Activated T-helper 2 cell treated with anti-CD3 and anti-CD28 coated beads, Interferon-gamma antibody, Interleukin-2, Interleukin-4, amounts not matched to agents 10 μg/mL and 5 μg/mL and 100 μg/mL, durations not matched to agents 14 hours and 24 hours and 36 hours (primary cell): ENCODE data around the gene PLEKHN1. TPM values are rescaled to one million over a fixed set of nuclear protein-coding genes. Genes with fewer than 3 reads are reported as not detected.

Source experiments
- DNase-seq: peaks from one replicate; pipeline ENCODE4 v3.0.0; 2021; ENCODE audit warnings: low spot score
- H3K27ac Mint-ChIP-seq: one replicate; pipeline ENCODE4 v1.8.0; 2021; ENCODE audit warnings: mixed read lengths
- H3K27me3 Mint-ChIP-seq: one replicate; pipeline ENCODE4 v1.8.0; 2021; ENCODE audit warnings: low read depth, mixed read lengths
- H3K36me3 Mint-ChIP-seq: one replicate; pipeline ENCODE4 v1.8.0; 2021; ENCODE audit warnings: low read depth, mixed read lengths
- H3K4me1 Mint-ChIP-seq: one replicate; pipeline ENCODE4 v1.8.0; 2021; ENCODE audit warnings: low read depth, mixed read lengths
- H3K4me3 Mint-ChIP-seq: one replicate; pipeline ENCODE4 v1.8.0; 2021; ENCODE audit warnings: low read depth, mild to moderate bottlenecking, moderate library complexity, mixed read lengths
- H3K9me3 Mint-ChIP-seq: one replicate; pipeline ENCODE4 v1.8.0; 2021; ENCODE audit warnings: mixed read lengths
- intact Hi-C: fragments of 100-400 bp; cut with micrococcal nuclease; formaldehyde crosslinking; loops from one replicate; pipeline ENCODE4 v1.15.1; 2023
- total RNA-seq: library from RNA; stranded (reverse); gene quantifications from 2 replicates; pipeline ENCODE4 v1.2.3, GENCODE V29; 2022

The PLEKHN1 gene
- total RNA-seq, 1 donor from 2014 or later: 3.7 TPM

DNA sequence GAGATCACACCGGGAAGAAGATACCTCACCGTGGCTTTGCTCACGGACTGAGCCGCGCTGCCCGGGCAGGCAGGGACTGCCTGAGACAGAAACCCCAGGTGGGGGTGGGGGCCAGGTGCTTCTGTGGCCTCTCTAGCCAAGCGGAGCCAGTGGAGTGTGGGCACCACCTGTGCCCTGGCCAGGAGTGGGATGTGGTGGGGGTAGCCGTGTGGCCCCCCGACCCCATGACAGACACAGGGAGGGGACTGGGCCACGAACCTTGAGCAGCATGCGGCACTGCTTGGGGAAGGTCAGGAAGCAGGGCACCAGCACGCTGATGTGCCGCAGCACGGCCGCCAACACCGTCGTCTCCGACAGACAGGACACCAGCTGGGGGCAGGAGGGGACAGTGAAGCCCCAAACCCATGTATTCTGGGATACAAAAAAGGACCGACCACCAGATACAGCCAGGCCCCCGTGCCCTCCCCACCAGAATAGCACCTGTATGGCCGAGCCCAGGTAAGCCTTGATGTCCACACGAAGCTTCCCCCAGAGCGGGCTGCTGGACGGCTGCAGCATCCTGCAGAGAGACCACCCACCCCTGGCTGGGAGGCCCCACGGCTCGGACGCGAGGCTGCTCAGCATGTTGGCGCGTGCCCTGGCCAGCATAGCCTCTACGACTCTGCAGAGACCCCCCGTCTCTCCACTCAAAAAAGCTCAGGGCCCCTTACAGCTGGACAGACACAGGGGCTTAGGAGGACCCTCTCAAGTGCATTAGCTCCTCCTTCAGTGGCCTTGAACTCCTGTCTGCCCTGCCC is 12.6 kb upstream of the PLEKHN1 start:
- H3K4me1 Mint-ChIP-seq: peaks cover 9% of the 10 kb centered on the region
- H3K9me3 Mint-ChIP-seq: no peaks in the 10 kb centered on the region
- intact Hi-C loops: no loop called here
- peaks cover 71% of the 10 kb centered on the region for H3K36me3 Mint-ChIP-seq
- no peak overlapping the region for H3K4me3 Mint-ChIP-seq
- H3K27ac Mint-ChIP-seq: no peak overlapping the region
- no peak for DNase-seq
- H3K27me3 Mint-ChIP-seq: no peaks in the 10 kb centered on the region

DNA sequence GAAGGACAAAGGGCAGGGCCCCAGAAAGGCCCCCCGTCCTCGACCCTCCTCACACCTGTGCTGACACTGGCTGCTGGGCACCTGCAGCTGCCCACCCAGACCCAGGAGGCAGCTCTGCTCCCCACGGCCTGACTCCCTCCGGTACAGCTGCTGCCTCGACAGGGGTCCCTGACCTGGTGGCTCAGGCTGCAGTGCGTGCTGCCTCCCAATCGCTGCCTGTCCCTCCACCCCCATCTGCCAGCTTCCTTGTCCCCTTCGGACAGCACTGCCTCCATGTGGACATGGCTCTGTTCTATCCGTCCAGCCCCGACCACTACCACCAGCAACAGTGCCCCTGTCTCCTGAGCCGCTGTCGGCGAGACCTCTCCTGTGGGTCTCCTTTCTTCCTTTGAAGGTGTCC is 11.4 kb upstream of the PLEKHN1 start:
- H3K4me3 Mint-ChIP-seq: no peak overlapping the region
- H3K36me3 Mint-ChIP-seq: peaks cover 59% of the 10 kb centered on the region
- no peak for DNase-seq
- no peaks in the 10 kb centered on the region for H3K9me3 Mint-ChIP-seq
- no peaks in the 10 kb centered on the region for H3K27me3 Mint-ChIP-seq
- intact Hi-C loops: no loop called here
- no peak overlapping the region for H3K27ac Mint-ChIP-seq
- H3K4me1 Mint-ChIP-seq: peaks cover 9% of the 10 kb centered on the region

DNA sequence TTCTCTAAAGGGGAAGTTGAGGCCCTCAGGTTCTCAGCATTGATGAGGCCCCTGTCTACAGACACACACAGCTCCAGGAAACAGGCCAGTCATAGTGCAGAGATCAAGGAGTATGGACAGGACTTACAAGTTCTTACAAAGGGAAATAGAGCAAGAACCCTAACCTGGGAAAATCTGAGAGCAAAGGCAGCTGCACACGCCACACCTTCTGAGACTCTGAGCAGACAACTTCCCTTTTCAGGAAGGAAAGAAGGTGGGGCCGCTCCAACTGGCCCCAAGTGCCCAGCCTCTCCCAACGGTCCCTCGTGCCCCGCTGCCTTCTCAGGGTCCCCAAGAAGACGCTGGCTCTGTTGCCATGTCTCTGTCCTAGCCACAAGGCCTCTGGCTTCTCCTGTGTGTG is 10.8 kb upstream of the PLEKHN1 start:
- Mint-ChIP-seq H3K9me3 (no peaks in the 10 kb centered on the region), H3K4me1 (peaks cover 9% of the 10 kb centered on the region), H3K4me3 (no peak overlapping the region), H3K27ac (no peak overlapping the region), H3K27me3 (no peaks in the 10 kb centered on the region), H3K36me3 (peaks cover 54% of the 10 kb centered on the region)
- intact Hi-C loops: no loop called here
- no peak for DNase-seq

DNA sequence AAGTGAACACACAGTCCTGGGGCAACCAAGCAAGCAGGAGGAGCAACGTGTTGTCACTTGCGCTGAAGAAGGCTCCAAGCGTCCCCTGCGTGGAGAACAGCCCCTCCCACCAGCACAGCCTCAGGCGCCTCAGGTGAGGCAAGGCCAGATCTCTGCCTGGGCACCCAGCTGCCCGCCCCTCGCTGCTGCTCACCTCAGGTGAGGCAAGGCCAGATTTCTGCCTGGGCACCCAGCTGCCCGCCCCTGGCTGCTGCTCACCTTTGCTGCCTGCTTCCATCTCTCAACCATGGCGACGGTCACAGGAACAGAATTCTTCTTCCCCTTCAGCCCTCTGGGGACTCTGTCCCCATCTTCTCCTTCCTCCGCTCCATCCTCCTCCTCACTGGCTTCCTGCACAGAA is 9.6 kb upstream of the PLEKHN1 start:
- no peaks in the 10 kb centered on the region for H3K9me3 Mint-ChIP-seq
- H3K27me3 Mint-ChIP-seq: no peaks in the 10 kb centered on the region
- intact Hi-C loops: no loop called here
- H3K36me3 Mint-ChIP-seq: peaks cover 45% of the 10 kb centered on the region
- peaks cover 9% of the 10 kb centered on the region for H3K4me1 Mint-ChIP-seq
- no peak overlapping the region for H3K4me3 Mint-ChIP-seq
- DNase-seq: no peak
- H3K27ac Mint-ChIP-seq: no peak overlapping the region

DNA sequence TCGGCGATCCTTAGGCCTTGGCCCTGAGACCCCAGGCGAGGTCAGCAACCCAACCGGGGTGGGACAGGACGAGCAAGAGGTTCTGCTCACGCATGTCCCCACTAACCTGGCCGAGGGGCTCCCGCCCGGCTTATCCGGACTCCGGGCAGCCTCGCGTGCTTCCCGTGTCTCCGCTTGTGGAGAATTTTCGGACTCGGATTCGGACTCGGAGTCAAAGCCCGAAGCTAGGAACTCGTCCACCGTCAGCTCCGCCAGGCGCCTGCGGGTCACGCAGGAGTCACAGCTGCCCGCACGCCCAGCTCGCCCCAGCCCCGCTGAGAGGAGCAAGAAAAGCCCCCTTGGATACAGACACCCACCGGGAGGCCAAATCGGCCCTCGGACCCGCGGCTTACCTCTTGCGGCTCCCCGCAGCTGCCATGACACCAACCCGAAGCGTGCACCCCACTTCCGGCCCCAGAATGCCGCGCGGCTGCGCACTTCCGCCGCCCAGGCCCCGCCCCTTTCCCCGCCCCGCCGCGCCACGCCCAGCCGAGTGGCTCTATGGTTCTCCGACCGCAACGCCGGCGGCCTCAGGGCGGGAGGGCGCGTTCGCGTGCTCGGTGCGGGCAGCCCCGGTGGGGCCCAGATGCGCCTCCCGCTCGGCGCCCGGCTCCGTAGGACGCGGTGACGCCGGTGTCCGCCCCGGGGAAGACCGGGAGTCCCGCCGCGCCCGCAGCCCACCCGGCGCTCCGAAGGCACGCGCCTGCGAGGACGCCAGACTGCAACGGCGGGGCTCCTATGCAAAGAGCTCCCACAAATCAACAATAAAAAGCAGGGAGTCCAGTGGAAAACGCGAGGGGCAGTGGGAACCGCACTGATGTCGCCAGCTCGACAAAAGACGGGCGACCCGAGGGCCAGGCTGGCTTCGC is 7.2 kb upstream of the PLEKHN1 start, which contains the start of gene NOC2L:
Gene NOC2L (minus strand): TSS at position 434 of the 908 bp plus-strand sequence. CDS start 16 bp downstream, at position 418.
- peak; percentile 91 for DNase-seq
- Mint-ChIP-seq H3K27me3 (no peaks in the 10 kb centered on the region), H3K4me1 (peaks cover 11% of the 10 kb centered on the region), H3K36me3 (peaks cover 46% of the 10 kb centered on the region), H3K9me3 (no peaks in the 10 kb centered on the region), H3K27ac (peak within 1 kb of the TSS; percentile 76), H3K4me3 (peak within 1 kb of the TSS; percentile 99)
- intact Hi-C loops: loop anchor here (2.0 kb wide), 1 partner anchor 18 kb away; no protein-coding TSS in a partner anchor

DNA sequence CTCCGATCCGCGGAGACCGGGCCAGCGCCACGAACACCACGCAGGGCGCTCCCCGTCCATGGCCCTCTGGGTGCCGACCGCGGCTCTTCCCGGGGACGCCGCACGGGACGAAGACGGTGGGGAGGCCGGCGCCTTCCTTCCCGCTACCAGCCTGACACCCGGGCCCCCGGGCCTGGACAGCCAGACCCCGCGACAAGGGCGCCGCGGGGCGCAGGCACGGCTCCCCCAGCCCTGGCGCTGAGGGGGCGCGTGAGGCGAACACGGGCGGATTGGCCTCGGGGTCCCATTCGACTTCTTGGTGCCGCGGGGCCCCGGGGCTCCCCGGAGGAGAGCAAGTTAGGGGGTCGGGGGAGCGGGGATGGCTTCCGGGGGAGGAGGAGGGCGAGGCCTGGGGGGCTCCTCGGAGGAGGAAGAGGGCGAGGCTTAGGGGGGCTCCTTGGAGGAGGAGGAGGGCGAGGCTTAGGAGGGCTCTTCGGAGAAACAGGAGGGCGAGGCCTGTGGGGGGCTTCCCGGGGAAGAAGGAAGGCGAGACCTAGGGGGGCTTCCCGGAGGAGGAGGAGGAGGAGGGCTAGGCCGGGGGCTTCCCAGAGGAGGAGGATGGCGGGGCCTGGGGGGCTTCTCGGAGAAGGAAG is 6.4 kb upstream of the PLEKHN1 start:
- no peak for DNase-seq
- no peaks in the 10 kb centered on the region for H3K9me3 Mint-ChIP-seq
- no peak overlapping the region for H3K27ac Mint-ChIP-seq
- intact Hi-C loops: loop anchor here (2.0 kb wide), 1 partner anchor 19 kb away; no protein-coding TSS in a partner anchor
- H3K4me3 Mint-ChIP-seq: peak overlapping the region; percentile 99
- peaks cover 11% of the 10 kb centered on the region for H3K4me1 Mint-ChIP-seq
- no peaks in the 10 kb centered on the region for H3K27me3 Mint-ChIP-seq
- peaks cover 39% of the 10 kb centered on the region for H3K36me3 Mint-ChIP-seq

DNA sequence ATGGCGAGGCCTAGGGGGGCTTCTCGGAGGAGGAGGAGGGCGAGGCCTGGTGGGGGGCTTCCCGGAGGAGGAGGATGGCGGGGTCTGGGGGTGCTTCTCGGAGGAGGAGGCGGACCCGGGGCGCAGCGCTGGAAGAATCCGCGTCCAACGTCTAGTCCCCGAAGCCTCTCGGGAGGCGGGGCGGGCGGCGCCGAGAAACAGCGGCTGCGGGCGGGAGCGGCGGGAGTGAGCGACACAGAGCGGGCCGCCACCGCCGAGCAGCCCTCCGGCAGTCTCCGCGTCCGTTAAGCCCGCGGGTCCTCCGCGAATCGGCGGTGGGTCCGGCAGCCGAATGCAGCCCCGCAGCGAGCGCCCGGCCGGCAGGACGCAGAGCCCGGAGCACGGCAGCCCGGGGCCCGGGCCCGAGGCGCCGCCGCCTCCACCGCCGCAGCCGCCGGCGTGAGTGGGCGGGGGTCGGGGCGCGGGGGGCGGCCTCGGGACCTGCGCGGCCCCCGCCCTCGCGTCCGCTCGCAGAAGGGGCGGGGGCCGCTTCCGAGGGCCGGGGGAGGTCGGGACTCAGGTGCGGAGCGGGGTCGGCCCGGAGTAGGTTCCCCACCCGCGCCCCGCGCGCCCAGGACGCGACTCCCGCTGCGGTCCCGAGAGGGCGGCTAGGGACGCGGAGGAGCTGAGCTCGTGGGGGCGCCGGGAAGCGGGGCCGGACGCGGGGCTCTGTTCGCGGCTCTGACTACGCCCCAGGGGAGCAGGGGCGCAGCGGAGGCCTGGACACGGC is 5.7 kb upstream of the PLEKHN1 start, which contains the start of gene KLHL17:
Gene KLHL17 (plus strand): TSS at position 222 of the 769 bp plus-strand sequence. CDS start 110 bp downstream, at position 332.
- peak within 1 kb of the TSS; percentile 99 for H3K4me3 Mint-ChIP-seq
- H3K36me3 Mint-ChIP-seq: peaks cover 36% of the 10 kb centered on the region
- peak within 1 kb of the TSS; percentile 68 for H3K27ac Mint-ChIP-seq
- no peaks in the 10 kb centered on the region for H3K9me3 Mint-ChIP-seq
- no peaks in the 10 kb centered on the region for H3K27me3 Mint-ChIP-seq
- DNase-seq: peak; percentile 72
- intact Hi-C loops: no loop called here
- H3K4me1 Mint-ChIP-seq: peaks cover 11% of the 10 kb centered on the region

DNA sequence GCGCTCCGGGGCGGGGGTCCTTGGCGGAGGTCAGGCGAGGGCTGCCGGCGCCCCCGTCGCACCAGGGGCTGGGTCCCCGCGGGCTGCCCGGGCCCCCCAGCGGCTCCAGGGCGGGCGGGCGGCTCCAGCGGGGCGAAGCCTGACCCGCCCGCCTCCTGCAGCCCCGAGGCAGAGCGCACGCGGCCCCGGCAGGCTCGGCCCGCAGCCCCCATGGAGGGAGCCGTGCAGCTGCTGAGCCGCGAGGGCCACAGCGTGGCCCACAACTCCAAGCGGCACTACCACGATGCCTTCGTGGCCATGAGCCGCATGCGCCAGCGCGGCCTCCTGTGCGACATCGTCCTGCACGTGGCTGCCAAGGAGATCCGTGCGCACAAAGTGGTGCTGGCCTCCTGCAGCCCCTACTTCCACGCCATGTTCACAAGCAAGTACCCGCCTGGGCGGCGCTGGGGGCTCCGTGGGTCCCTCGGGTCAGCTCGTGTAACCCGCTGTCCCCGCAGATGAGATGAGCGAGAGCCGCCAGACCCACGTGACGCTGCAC is 5.1 kb upstream of the PLEKHN1 start:
- intact Hi-C loops: no loop called here
- Mint-ChIP-seq H3K36me3 (peaks cover 32% of the 10 kb centered on the region), H3K4me3 (peak overlapping the region; percentile 56), H3K4me1 (peaks cover 13% of the 10 kb centered on the region), H3K9me3 (no peaks in the 10 kb centered on the region), H3K27me3 (no peaks in the 10 kb centered on the region), H3K27ac (no peak overlapping the region)
- DNase-seq: no peak

DNA sequence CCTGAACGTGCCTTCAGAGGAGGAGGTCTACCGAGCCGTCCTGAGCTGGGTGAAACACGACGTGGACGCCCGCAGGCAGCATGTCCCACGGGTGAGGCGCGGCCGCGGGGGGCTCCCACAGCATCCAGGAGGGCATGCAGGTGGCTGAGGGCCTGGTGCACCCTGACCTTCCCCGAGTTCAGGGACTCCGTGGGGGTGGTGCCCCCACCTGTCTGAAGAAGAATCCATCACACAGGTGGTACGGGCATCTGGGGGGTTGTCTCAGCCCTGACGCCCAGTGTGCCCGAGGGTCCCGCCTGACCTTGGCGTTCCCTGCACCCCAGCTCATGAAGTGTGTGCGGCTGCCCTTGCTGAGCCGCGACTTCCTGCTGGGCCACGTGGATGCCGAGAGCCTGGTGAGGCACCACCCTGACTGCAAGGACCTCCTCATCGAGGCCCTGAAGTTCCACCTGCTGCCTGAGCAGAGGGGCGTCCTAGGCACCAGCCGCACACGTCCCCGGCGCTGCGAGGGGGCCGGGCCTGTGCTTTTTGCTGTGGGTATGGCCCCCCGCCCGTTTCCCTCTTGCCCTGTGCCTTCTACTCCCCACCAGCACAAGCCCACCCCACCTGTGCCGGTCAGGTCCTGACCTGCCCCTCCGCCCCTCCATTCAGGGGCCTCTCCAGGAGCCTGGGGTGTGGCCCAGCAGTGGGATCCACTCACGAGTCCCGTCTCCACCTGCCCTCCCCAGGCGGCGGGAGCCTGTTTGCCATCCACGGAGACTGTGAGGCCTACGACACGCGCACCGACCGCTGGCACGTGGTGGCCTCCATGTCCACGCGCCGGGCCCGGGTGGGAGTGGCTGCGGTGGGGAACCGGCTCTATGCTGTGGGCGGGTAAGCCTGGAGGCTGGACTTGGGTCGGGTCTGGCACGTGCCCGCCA is 3.6 kb upstream of the PLEKHN1 start:
- intact Hi-C loops: no loop called here
- H3K4me3 Mint-ChIP-seq: peak overlapping the region; percentile 58
- H3K27ac Mint-ChIP-seq: no peak overlapping the region
- H3K9me3 Mint-ChIP-seq: no peaks in the 10 kb centered on the region
- H3K36me3 Mint-ChIP-seq: peaks cover 23% of the 10 kb centered on the region
- DNase-seq: no peak
- H3K4me1 Mint-ChIP-seq: peaks cover 10% of the 10 kb centered on the region
- no peaks in the 10 kb centered on the region for H3K27me3 Mint-ChIP-seq

DNA sequence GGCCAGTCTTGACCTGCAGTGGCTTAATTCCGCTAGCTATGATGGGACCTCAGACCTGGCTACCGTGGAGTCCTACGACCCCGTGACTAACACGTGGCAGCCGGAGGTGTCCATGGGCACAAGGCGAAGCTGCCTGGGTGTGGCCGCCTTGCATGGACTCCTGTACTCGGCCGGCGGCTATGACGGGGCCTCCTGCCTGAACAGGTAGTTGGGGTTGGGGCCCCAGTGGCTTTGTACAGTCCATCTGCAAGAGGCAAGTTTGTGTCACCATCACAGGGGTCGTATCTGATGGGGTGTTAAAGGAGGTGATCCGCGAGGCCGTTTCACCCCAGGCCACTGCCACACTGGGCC is 3.0 kb upstream of the PLEKHN1 start:
- peaks cover under 1% of the 10 kb centered on the region for H3K27me3 Mint-ChIP-seq
- peak overlapping the region; percentile 21 for H3K4me3 Mint-ChIP-seq
- no peak for DNase-seq
- H3K4me1 Mint-ChIP-seq: peaks cover 7% of the 10 kb centered on the region
- no peak overlapping the region for H3K27ac Mint-ChIP-seq
- H3K9me3 Mint-ChIP-seq: no peaks in the 10 kb centered on the region
- intact Hi-C loops: no loop called here
- peaks cover 20% of the 10 kb centered on the region for H3K36me3 Mint-ChIP-seq
